ENCODE results near the gene MMP14. TPM values are rescaled to one million over a fixed set of nuclear protein-coding genes. Genes with fewer than 3 reads are reported as not detected.

MMP14 gene
- total RNA-seq, 2 experiments from 2014 or later, result 2.6 to 2.9 TPM

GRCh38 chr14:22883173-22883976 lies 47.0 kb downstream of the MMP14 start, which contains the start of gene REM2:
REM2 (plus strand) TSS chr14:22883222; CDS start chr14:22883288, 66 bp downstream.
- H3K27ac ChIP-seq (ENCODE audit: low read depth in 1 of 2, low read length in 2 of 2), result no peak within 1 kb of the TSS
- no peak for ATAC-seq (ENCODE audit: poor library complexity)
- DNase-seq, result no peak
- TF ChIP-seq, protein P1, sequence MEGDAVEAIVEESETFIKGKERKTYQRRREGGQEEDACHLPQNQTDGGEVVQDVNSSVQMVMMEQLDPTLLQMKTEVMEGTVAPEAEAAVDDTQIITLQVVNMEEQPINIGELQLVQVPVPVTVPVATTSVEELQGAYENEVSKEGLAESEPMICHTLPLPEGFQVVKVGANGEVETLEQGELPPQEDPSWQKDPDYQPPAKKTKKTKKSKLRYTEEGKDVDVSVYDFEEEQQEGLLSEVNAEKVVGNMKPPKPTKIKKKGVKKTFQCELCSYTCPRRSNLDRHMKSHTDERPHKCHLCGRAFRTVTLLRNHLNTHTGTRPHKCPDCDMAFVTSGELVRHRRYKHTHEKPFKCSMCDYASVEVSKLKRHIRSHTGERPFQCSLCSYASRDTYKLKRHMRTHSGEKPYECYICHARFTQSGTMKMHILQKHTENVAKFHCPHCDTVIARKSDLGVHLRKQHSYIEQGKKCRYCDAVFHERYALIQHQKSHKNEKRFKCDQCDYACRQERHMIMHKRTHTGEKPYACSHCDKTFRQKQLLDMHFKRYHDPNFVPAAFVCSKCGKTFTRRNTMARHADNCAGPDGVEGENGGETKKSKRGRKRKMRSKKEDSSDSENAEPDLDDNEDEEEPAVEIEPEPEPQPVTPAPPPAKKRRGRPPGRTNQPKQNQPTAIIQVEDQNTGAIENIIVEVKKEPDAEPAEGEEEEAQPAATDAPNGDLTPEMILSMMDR (IDR thresholded peaks at IDR 0.05), result no peak
- peak within 1 kb of the TSS; percentile 93 for H3K27ac Mint-ChIP-seq
- peaks cover 18% of the 10 kb centered on the region for H3K36me3 Mint-ChIP-seq (ENCODE audit: low read depth)
- H3K4me1 ChIP-seq (ENCODE audit: insufficient read depth, low read length), result peaks cover 49% of the 10 kb centered on the region
- no peak within 1 kb of the TSS for H3K4me3 ChIP-seq (ENCODE audit: low read length)
- intact Hi-C loops (cut with DNase I, micrococcal nuclease), result no loop called here
- ChIA-PET POLR2A (interaction anchor here (0.8 to 8.8 kb wide), 7 partner anchors 11 to 117 kb away, joined by 3 to 97 read pairs (median 6); partner anchors contain the start of genes LRP10, OXA1L and RBM23), CTCF (interaction anchor here (1.2 to 6.1 kb wide), 3 partner anchors 12 to 186 kb away, joined by 3 to 67 read pairs (median 4); partner anchors contain the start of gene LRP10)
- no peaks in the 10 kb centered on the region for H3K27me3 ChIP-seq (ENCODE audit: control insufficient read depth in 1 of 2, insufficient read depth in 2 of 2, low read length in 2 of 2)
- H3K4me3 Mint-ChIP-seq, result peak within 1 kb of the TSS; percentile 50
- peaks cover 13% of the 10 kb centered on the region for H3K36me3 ChIP-seq (ENCODE audit: insufficient read depth, low read length)
- H3K4me1 Mint-ChIP-seq (ENCODE audit: low read depth), result peaks cover 61% of the 10 kb centered on the region
- no peaks in the 10 kb centered on the region for H3K27me3 Mint-ChIP-seq
- no peaks in the 10 kb centered on the region for H3K9me3 Mint-ChIP-seq
- H3K9me3 ChIP-seq (ENCODE audit: control insufficient read depth in 1 of 2, insufficient read depth in 1 of 2, low read length in 2 of 2), result no peaks in the 10 kb centered on the region

DNA sequence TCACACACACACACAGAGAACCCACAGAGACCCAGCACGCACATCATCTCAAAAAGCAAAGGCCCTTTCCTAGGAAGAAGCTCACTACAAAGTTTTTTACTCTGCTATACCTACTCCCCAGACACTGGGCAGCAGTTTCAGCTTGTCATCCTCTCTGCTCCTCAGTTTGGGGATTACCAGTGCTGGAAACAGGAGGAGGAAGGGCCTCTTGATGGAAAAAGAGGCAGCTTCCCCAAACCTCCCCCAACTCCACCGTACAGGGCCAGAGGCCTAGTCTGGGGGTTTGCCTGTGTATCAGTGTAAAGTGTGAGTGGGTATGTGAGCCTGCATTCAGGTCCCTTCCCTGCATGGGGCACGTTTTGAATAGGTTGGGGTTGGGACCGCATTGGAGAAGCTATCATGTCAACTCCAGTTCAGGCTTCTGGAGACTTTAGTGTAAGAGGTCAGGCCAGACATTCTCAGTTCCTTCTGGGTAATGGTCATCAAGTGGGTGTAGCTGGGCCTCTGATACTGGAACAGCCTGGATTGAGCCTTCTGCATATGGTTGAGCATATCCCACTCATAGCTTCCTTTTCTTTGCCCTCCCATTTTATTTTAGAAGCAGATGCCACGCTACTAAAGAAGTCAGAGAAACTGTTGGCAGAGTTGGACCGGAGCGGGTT lies 47.8 kb downstream of the MMP14 start:
- ChIA-PET CTCF (interaction anchor here (1.5 to 6.1 kb wide), 2 partner anchors 13 to 62 kb away, joined by 3 to 67 read pairs; partner anchors contain the start of gene LRP10), POLR2A (interaction anchor here (0.7 to 8.8 kb wide), 7 partner anchors 12 to 314 kb away, joined by 3 to 97 read pairs (median 6); partner anchors contain the start of genes LRP10 and RBM23)
- no peak for ATAC-seq (ENCODE audit: poor library complexity)
- Histone ChIP-seq H3K4me1 (ENCODE audit: insufficient read depth, low read length) (peaks cover 57% of the 10 kb centered on the region), H3K27ac (ENCODE audit: low read depth in 1 of 2, low read length in 2 of 2) (no peak overlapping the region), H3K27me3 (ENCODE audit: control insufficient read depth in 1 of 2, insufficient read depth in 2 of 2, low read length in 2 of 2) (no peaks in the 10 kb centered on the region), H3K4me3 (ENCODE audit: low read length) (no peak overlapping the region), H3K9me3 (ENCODE audit: control insufficient read depth in 1 of 2, insufficient read depth in 1 of 2, low read length in 2 of 2) (no peaks in the 10 kb centered on the region), H3K36me3 (ENCODE audit: insufficient read depth, low read length) (peaks cover 5% of the 10 kb centered on the region)
- Mint-ChIP-seq H3K4me1 (ENCODE audit: low read depth) (peaks cover 64% of the 10 kb centered on the region), H3K27ac (peak overlapping the region; percentile 93), H3K36me3 (ENCODE audit: low read depth) (peaks cover 10% of the 10 kb centered on the region), H3K9me3 (no peaks in the 10 kb centered on the region), H3K27me3 (no peaks in the 10 kb centered on the region), H3K4me3 (peak overlapping the region; percentile 50)
- TF ChIP-seq, protein P1 (IDR thresholded peaks at IDR 0.05), result no peak
- DNase-seq, result no peak
- intact Hi-C loops (cut with DNase I, micrococcal nuclease), result no loop called here

DNA sequence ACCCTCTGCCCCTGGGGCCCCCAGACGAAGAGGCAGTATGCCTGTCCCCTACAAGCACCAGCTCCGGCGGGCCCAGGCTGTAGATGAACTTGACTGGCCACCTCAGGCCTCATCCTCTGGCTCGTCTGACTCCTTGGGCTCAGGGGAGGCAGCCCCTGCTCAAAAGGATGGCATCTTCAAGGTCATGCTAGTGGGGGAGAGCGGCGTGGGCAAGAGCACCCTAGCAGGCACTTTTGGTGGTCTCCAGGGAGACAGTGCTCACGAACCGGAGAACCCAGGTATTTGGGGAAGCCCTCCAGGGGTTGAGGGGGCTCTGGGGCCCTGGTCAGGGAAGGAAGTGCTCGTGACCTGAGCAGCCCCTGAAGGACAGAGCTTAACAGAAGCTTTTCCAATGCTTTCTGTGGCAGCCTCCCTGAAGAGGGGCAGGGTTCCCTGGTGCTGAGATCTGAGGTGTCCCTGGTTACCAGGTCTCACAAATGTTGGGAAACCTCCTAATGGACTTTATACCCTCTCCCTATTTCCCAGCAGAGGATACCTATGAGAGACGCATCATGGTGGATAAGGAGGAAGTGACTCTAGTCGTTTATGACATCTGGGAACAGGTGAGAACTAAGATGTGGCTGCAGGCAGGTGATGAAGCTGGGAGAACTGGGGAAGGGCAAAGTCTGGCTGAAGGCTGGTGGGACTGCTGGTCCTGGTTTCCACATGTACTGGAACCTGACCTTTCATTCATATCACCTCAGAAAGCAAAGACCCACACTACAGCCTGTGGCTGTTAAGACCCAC lies 48.5 kb downstream of the MMP14 start:
- no peak overlapping the region for H3K4me3 ChIP-seq (ENCODE audit: low read length)
- intact Hi-C loops (cut with DNase I, micrococcal nuclease), result no loop called here
- H3K4me1 Mint-ChIP-seq (ENCODE audit: low read depth), result peaks cover 70% of the 10 kb centered on the region
- H3K4me3 Mint-ChIP-seq, result peak overlapping the region; percentile 73
- H3K27me3 ChIP-seq (ENCODE audit: control insufficient read depth in 1 of 2, insufficient read depth in 2 of 2, low read length in 2 of 2), result no peaks in the 10 kb centered on the region
- H3K27ac ChIP-seq (ENCODE audit: low read depth in 1 of 2, low read length in 2 of 2), result peak overlapping the region in 1 of 2 donors; percentile 4
- H3K36me3 ChIP-seq (ENCODE audit: insufficient read depth, low read length), result no peaks in the 10 kb centered on the region
- ChIA-PET POLR2A (interaction anchor here (0.7 to 8.8 kb wide), 7 partner anchors 11 to 315 kb away, joined by 3 to 97 read pairs (median 8); partner anchors contain the start of genes LRP10 and RBM23), CTCF (interaction anchor here (1.5 to 6.1 kb wide), 4 partner anchors 13 to 35 kb away, joined by 4 to 67 read pairs (median 10); partner anchors contain the start of genes LRP10 and RBM23)
- TF ChIP-seq, protein P1 (IDR thresholded peaks at IDR 0.05), result no peak
- no peaks in the 10 kb centered on the region for H3K9me3 ChIP-seq (ENCODE audit: control insufficient read depth in 1 of 2, insufficient read depth in 1 of 2, low read length in 2 of 2)
- H3K36me3 Mint-ChIP-seq (ENCODE audit: low read depth), result peaks cover 4% of the 10 kb centered on the region
- H3K4me1 ChIP-seq (ENCODE audit: insufficient read depth, low read length), result peaks cover 64% of the 10 kb centered on the region
- peak overlapping the region; percentile 93 for H3K27ac Mint-ChIP-seq
- no peaks in the 10 kb centered on the region for H3K27me3 Mint-ChIP-seq
- no peak for ATAC-seq (ENCODE audit: poor library complexity)
- DNase-seq, result no peak
- no peaks in the 10 kb centered on the region for H3K9me3 Mint-ChIP-seq
